GM21528 (cell line): ENCODE results near the gene POLR2A.
"Not testable (repeated sequence)": the region's sequence is repeated elsewhere in the genome, so short reads cannot be mapped to it uniquely, and the experiment has no call there.

Experiments
- ATAC-seq: cut with Tn5 transposase; IDR thresholded peaks from one replicate; pipeline ENCODE4 v1.9.1; 2021; ENCODE audit warnings: mild to moderate bottlenecking, moderate library complexity; ENCODE audit not compliant: unreplicated experiment, low FRiP score

The POLR2A gene

DNA sequence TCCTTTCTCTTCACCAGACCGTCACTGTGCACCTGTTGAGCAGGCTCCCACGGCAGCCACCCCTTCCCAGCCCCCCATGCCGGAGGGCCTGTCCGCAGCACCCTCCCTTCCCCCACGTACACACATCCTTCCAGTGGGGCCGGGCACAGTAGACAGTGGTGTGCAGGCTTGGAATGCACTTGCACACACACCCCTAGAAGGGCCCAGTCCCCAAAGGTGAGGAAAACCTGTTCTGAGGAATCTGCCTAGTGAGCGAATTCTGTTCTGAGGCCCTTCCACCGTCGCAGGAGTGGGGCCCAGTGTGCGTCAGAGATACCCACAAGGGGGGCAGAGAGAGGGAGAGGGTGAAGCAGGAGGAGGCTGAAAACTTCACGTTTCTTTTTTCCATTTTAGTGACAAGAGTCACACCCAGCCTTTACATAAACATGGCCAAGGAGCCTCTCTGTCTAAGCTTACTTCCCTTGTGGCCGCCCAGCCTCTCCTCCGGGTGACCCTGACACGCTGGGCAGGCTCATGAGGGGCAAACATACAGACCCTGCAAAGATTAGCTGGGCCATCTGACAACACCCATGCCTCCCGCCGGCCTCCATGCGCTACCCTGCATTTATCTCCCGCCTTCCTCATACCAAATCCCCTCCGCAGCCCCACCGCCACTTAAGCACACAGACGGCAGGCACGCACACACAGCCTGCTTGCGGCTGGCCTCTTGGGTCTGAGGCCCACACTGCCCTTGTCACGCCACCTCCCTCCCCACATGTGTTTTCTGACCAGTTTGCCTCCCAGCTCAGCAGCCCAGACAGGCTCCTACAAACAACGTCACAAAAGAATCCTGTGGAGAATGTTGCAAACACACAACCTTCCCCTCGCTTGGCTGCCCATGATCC lies 6.5 kb upstream of the POLR2A start:
- ATAC-seq = no peak

DNA sequence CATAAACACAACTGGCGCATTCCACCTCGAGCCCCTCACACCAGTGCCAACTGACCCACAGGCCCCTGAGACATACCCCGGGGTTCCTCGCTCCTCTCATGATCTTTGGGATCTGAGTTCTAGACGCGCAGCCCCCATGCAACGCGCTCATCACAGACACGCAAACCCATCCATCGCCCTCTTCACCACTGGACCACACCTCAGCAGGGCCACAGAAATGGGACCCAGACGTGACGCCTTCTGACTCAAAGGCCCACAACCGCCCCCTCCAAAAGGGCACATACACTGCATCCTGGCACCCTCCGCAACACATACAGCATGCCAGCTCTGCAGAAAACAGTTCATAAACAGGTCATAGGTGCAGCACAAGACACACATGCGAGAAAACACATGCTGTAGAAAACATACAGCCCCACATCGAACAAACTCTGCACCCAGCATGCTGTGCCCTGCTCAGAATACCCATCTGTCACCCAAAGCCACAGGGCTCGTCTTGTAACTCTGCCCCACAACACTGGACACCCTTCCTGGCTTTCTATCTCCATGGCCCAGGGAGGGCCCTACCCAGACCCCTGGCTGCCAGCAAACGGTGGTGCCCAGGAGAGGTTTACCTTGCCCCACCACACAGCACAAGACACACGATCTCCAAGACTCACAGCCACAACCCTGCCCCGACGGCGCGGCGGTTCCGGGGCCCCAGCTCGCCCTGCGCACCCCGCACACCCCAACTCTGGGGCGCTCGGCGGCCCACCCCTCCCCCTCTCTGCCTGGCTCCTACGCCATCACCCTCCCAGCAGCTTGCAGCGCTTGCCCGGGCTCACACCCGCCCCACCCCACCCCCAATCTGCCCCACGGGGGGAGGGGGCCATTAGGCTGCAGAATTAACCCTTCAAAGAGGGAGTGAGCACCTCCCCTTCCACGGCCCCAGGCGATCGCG lies 5.6 kb upstream of the POLR2A start:
- ATAC-seq = no peak

DNA sequence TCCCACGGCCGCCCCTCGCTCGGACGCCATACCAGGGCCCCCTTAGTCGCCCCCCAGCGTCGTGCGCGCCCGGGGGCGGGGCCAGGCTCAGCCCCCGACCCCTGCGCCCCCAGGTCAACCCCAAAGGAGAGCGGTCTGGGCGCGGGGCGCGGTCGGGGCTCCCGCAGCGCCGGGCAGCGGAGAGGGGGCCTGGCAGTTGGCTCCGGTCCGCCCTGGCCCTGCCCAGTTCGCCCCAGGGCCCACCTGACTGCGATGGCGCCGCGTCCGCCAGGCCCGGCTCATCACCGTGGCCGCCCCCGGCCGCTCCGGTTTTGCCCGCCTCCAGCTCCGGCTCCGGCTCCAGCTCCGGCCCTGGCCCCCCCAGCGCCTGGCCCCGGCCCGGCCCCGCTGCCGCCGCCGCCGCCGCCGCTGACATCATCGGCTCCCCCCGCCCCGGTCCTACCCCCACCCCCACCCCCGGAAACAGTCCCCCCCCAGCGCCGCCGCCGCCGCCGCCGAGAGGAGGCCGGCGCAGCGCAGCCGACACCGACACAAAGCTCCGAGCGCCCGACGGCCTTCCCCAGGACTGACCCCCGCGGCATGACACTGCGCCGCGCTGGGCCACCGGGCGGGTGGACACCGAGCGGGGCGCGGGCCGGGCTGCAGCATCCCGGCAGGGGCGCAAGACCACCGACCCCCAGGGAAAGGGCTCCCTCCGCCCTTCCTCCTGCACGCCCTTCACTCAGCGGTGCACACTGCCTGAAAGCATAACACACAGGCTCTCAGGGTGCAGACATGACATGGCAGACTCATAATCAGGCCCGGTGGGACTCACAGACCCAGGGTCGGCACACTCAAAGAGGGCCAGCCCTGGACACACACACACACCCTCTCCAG lies 4.7 kb upstream of the POLR2A start, which contains the start of gene ZBTB4:
TSS of gene ZBTB4 (minus strand) at position 419 of the 876 bp plus-strand sequence. CDS start 12,830 bp downstream, outside the sequence.
- ATAC-seq = no peak

DNA sequence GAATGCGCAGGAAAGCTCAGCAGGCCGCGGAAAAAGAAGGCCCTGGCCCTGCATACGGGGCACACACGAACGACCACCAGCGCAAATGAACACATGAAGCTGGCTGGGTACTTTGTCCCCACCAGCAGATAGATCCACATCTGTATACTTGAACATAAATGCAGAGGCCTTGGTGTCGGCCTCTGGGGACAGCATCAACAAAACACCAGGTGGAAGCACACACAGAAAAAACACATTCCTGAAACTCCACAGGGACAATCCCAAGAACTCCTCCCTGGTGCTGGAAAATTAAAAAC lies 4.1 kb upstream of the POLR2A start:
- ATAC-seq = no peak

DNA sequence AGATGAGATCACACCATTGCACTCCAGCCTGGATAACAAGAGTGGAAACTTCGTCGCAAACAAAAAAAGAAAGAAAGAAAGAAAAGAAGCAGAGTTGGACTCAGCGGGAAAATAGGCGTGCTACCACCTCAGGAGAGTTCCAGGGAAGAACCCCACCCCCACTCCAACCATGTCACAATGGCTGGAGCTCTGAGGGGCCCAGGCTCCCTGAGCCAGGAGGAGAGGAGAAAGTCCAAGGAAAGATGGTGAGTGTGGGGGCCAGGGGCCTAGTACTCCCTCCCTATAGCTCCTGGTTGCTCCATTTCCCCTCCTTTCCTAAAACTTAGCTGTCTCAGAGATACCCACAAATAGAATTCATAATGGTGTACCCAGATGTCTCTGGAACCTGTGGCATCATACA lies 2.9 kb upstream of the POLR2A start, which contains the start of gene SLC35G6:
TSS of gene SLC35G6 (plus strand) at position 172 of the 400 bp plus-strand sequence. CDS start at position 243, 71 bp downstream.
- ATAC-seq = not testable (repeated sequence)

DNA sequence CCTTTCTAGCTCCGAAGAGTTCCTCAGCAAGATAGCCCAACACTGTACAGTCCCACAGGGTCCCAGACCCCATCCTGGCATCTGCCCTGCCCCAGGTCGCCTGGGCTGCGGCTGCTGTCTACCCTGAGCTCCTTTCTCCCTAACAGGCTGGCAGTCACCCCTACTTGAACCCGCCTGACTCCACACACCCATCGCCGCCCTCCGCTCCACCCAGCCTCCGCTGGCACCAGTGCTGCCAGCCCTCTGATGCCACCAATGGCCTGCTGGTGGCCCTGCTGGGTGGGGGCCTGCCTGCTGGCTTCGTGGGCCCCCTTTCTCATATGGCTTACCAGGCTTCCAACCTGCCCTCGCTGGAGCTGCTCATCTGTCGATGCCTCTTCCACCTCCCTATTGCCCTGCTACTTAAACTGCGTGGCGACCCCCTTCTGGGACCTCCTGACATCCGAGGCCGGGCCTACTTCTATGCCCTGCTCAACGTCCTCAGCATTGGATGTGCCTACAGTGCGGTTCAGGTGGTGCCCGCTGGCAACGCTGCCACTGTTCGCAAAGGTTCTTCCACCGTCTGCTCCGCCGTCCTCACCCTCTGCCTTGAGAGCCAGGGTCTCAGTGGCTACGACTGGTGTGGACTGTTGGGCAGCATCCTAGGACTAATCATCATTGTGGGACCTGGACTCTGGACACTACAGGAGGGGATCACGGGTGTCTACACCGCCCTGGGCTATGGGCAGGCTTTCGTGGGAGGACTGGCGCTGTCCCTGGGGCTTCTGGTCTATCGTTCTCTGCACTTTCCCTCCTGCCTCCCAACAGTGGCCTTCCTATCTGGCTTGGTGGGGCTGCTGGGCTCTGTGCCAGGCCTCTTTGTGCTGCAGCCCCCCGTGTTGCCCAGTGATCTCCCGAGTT lies 2.1 kb upstream of the POLR2A start:
- not testable (repeated sequence) for ATAC-seq

DNA sequence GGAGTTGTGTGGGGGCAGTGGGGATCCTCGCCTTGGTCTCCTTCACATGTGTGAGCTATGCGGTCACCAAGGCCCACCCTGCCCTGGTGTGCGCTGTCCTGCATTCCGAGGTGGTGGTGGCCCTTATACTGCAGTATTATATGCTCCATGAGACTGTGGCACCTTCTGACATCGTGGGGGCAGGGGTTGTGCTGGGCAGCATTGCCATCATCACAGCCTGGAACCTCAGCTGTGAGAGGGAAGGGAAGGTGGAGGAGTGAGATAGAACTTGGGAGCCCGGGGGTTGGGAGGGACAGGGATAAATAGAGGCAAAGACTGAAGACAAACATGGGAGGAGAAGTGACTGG lies 1.5 kb upstream of the POLR2A start:
- not testable (repeated sequence) for ATAC-seq

DNA sequence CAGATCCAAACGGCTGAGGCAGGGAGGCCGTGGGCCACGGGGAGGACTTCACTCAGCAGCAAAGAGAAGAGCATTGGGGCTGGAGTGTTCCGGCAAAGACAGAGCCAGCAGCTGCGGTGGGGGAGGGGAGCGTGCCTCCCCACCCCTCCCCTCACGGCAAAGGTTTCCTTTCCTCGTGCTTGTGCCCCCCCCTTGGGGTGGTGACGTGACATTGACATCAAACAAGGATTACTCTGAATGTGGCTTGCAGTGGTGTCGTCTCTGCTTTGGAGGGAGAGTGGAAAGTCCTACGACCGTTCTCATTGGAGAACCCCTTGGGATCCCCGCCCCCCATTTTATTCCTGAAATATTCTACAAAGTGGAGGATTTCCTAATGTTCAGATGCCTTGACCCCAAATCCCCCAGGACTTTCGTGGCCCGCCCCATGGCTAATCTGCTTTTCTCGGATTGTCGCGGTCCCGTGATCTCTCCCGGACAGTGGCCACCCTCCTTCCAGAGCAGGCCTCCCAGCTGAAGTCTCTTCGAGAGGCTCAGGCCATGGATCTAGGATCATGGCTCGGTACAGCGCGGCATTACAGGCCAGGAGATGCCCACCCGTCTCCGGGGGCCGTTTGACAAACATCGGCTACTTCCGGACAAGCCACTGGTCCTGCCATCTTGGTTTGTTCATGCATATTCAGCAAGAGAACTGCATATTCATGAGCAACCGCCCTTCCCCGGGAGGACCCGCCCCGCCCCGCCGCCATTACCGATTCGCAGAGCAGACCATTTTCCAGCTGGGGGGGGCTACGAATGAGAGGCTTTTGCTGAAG lies 705 bp upstream of the POLR2A start:
- peak; percentile 27 for ATAC-seq

DNA sequence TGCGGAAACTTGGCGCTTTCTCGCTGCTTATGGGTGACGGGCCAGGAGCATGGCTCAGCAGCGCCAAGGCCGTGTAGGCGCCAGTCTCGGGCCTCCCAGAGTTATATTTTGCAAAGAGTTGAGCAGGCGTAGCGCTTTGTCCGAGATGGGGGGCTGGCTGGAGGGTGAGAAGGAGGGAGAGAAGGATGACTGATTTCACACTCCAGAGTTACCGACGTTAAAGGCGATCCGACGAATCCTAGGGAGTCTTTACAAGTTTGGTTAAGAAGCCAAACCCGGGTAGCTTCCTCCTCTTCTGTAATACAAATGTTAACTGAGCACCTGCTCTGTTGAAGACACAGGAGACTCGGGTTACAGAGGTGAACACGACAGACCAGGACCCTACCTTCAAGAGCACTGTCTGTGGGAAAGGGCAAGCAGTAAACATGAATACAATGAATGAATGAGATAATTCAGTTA lies 782 bp downstream of the POLR2A start:
- no peak for ATAC-seq

DNA sequence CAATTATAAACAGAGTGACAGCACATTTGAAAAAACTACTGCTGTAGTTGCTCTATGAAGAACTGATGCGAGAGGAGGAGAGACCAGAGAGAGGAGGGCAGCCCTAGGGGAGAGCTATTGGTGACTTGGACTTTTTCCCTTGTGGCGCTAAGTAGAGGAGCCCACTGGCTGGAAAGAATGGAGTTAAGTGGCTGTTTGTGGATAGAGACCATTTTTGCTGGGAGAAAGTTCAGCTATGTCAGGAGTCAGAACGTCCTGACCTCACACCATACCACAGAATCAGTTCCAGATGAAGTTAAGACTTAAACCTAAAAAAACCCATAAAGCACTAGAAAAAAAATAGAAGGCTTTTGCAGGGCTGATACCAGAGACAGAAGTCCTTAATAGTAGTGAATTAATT lies 2.0 kb downstream of the POLR2A start:
- no peak for ATAC-seq

DNA sequence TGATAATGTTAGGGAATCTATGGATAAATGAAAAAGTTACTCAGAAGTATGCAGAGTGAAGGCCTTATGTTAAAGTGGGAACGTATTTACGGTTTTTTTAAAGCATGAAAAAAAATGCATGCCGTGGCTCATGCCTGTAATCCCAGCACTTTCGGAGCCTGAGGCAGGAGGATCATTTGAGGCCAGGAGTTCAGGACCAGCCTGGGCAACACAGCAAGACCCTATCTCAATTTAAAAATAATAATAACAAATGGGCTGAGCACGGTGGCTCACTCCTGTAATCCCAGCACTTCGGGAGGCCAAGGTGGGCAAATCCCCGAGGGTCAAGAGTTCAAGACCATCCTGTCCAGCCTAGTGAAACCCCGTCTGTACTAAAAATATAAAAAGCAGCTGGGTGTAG lies 6.0 kb downstream of the POLR2A start:
- no peak for ATAC-seq

DNA sequence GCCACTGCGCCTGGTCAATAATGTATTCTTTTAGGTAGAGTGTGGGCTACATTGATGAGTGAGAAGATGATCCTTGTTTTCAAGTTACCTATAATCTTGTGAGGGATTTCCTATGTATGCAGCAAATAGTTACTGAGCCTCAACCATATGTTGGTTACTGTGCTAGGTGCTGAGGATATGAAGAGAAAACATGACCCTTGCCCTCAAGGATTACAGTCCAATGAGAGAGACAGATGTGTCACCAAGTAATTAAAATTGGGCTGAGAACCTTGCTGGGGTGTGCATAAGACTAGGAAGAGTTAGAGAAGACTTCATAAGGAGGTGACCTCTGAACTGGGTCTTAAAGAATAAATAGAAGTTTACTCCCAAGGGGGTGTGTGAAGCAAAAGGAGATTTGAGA lies 7.4 kb downstream of the POLR2A start:
- no peak for ATAC-seq

DNA sequence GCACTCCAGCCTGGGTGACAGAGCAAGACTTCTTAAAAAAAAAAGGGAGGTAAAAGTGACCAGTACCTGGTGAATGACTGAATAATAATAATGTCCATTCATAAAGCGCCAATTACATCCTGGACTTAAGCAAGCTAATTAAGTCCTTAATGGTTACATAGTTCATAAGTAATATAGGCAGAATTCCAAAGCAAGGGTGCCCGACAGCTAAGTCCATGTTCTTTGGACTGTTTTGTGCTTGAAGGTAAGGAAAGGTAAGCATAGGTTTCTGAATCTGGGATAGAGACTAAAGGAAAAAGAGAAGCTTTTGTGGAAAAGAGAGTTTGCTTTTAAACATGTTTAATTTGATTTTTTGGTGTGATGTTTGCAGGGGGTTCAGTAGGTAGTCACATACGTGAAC lies 9.8 kb downstream of the POLR2A start:
- ATAC-seq = no peak

DNA sequence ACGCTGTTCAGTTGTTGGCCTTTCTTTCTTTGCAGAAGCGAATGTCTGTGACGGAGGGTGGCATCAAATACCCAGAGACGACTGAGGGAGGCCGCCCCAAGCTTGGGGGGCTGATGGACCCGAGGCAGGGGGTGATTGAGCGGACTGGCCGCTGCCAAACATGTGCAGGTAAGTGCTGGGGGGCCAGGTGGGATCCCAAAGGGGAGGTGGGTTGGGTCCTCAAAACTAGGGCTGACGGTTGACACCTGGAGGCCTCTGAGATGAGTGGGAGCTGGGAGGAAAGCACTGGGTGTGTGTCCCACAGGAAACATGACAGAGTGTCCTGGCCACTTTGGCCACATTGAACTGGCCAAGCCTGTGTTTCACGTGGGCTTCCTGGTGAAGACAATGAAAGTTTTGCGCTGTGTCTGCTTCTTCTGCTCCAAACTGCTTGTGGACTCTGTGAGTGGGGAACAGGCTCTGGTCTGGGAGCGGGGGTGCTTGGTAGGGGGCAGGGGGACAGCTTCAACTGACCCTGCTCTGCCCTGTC lies 11.8 kb downstream of the POLR2A start:
- ATAC-seq = no peak

DNA sequence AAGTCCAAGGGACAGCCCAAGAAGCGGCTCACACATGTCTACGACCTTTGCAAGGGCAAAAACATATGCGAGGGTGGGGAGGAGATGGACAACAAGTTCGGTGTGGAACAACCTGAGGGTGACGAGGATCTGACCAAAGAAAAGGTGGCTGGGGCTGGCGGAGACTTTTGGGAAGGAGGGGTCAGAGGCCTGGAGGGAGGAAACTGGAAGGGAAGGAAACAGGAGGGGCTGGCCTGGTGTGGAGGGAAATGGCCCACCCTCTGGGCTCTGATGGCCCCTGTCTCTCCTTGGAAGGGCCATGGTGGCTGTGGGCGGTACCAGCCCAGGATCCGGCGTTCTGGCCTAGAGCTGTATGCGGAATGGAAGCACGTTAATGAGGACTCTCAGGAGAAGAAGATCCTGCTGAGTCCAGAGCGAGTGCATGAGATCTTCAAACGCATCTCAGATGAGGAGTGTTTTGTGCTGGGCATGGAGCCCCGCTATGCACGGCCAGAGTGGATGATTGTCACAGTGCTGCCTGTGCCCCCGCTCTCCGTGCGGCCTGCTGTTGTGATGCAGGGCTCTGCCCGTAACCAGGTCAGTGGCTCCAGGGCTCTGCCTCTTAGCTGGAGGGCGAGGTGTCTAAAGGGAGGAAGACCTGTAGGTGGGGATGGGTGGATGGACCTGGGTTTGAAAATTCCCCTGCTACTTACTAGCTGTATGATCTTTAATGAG lies 12.5 kb downstream of the POLR2A start:
- no peak for ATAC-seq

DNA sequence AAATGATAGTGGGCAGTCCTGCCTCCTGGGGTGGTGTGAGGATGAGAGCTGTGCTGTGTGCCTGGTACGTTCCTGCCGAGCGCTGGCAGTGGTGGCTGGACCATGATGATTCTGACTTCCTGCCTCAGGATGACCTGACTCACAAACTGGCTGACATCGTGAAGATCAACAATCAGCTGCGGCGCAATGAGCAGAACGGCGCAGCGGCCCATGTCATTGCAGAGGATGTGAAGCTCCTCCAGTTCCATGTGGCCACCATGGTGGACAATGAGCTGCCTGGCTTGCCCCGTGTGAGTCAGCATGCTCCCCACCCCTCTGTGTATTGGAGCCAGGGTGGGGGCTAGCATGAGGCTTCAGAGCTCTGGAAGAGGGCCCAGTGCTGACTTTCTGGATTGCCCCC lies 13.1 kb downstream of the POLR2A start:
- ATAC-seq = no peak

DNA sequence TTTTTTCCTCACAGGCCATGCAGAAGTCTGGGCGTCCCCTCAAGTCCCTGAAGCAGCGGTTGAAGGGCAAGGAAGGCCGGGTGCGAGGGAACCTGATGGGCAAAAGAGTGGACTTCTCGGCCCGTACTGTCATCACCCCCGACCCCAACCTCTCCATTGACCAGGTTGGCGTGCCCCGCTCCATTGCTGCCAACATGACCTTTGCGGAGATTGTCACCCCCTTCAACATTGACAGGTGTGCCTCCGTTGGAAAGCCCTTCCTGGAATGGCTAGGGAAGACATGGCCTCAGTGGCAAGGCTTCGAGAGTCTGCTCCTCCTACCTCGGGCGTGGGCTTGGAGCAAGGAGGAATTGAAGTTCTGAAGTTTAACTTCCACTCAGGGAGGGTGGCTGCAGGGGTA lies 13.5 kb downstream of the POLR2A start:
- ATAC-seq = no peak

DNA sequence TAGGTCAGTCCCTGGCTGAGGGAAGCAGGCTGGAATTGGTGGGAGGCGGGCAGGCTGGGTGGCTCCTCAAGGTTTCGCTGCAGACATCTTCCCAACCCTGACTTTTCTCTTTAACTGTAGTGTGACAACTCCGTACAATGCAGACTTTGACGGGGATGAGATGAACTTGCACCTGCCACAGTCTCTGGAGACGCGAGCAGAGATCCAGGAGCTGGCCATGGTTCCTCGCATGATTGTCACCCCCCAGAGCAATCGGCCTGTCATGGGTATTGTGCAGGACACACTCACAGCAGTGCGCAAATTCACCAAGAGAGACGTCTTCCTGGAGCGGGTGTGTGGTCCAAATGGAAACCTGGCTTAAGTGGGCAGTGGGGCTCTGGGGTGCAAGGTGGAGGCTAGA lies 15.0 kb downstream of the POLR2A start:
- no peak for ATAC-seq
